ENCODE results near the gene PANK1.

Gene PANK1

GRCh38 chr10:89643812-89644690, 991 bp downstream of the PANK1 start (continued):
- no peak for TF ChIP-seq ZBTB49 (tag by site-specific recombination; IDR thresholded peaks at IDR 0.05; ENCODE audit: low read depth)
- TF ChIP-seq ZNF221 (tag by site-specific recombination; IDR thresholded peaks at IDR 0.05; ENCODE audit: borderline replicate concordance), result no peak
- no peak for TF ChIP-seq ZNF140 (tag by site-specific recombination; IDR thresholded peaks at IDR 0.05)
- TF ChIP-seq ZNF658 (tag by site-specific recombination; IDR thresholded peaks at IDR 0.05), result no peak
- TF ChIP-seq, protein P1, sequence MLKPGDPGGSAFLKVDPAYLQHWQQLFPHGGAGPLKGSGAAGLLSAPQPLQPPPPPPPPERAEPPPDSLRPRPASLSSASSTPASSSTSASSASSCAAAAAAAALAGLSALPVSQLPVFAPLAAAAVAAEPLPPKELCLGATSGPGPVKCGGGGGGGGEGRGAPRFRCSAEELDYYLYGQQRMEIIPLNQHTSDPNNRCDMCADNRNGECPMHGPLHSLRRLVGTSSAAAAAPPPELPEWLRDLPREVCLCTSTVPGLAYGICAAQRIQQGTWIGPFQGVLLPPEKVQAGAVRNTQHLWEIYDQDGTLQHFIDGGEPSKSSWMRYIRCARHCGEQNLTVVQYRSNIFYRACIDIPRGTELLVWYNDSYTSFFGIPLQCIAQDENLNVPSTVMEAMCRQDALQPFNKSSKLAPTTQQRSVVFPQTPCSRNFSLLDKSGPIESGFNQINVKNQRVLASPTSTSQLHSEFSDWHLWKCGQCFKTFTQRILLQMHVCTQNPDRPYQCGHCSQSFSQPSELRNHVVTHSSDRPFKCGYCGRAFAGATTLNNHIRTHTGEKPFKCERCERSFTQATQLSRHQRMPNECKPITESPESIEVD (tag by site-specific recombination; IDR thresholded peaks at IDR 0.05), result peak; percentile 52; the same call in 1 of the 2 replicates
- TF ChIP-seq OSR2 (tag by site-specific recombination; IDR thresholded peaks at IDR 0.05), result no peak
- no peak for TF ChIP-seq INSM2 (tag by site-specific recombination; IDR thresholded peaks at IDR 0.05)
- no peak for TF ChIP-seq ZSCAN5A (tag by site-specific recombination; IDR thresholded peaks at IDR 0.05)
- TF ChIP-seq KLF9 (tag by site-specific recombination; IDR thresholded peaks at IDR 0.05; ENCODE audit: low read depth), result peak; percentile 96
- no peak for TF ChIP-seq ZNF837 (tag by site-specific recombination; IDR thresholded peaks at IDR 0.05)
- TF ChIP-seq ZNF560 (tag by site-specific recombination; IDR thresholded peaks at IDR 0.05; ENCODE audit: borderline replicate concordance), result no peak
- no peak for TF ChIP-seq ZNF23 (tag by site-specific recombination; IDR thresholded peaks at IDR 0.05; ENCODE audit: borderline replicate concordance)
- TF ChIP-seq, protein P2, sequence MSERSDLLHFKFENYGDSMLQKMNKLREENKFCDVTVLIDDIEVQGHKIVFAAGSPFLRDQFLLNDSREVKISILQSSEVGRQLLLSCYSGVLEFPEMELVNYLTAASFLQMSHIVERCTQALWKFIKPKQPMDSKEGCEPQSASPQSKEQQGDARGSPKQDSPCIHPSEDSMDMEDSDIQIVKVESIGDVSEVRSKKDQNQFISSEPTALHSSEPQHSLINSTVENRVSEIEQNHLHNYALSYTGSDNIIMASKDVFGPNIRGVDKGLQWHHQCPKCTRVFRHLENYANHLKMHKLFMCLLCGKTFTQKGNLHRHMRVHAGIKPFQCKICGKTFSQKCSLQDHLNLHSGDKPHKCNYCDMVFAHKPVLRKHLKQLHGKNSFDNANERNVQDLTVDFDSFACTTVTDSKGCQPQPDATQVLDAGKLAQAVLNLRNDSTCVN (tag by site-specific recombination; optimal IDR thresholded peaks at IDR 0.05), result peak; percentile 87
- TF ChIP-seq ZNF280D (tag by site-specific recombination; IDR thresholded peaks at IDR 0.05), result no peak
- TF ChIP-seq SCRT2 (tag by site-specific recombination; IDR thresholded peaks at IDR 0.05), result peak; percentile 42; the same call in 1 of the 2 replicates
- no peak for TF ChIP-seq HOXC10 (CRISPR knock-in tag; IDR thresholded peaks at IDR 0.05)
- TF ChIP-seq, protein P3, sequence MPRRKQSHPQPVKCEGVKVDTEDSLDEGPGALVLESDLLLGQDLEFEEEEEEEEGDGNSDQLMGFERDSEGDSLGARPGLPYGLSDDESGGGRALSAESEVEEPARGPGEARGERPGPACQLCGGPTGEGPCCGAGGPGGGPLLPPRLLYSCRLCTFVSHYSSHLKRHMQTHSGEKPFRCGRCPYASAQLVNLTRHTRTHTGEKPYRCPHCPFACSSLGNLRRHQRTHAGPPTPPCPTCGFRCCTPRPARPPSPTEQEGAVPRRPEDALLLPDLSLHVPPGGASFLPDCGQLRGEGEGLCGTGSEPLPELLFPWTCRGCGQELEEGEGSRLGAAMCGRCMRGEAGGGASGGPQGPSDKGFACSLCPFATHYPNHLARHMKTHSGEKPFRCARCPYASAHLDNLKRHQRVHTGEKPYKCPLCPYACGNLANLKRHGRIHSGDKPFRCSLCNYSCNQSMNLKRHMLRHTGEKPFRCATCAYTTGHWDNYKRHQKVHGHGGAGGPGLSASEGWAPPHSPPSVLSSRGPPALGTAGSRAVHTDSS (tag by site-specific recombination; IDR thresholded peaks at IDR 0.05), result no peak
- no peak for TF ChIP-seq ZNF350 (tag by site-specific recombination; IDR thresholded peaks at IDR 0.05)
- peak; percentile 57 for TF ChIP-seq GLIS2 (tag by site-specific recombination; IDR thresholded peaks at IDR 0.05)
- TF ChIP-seq, protein P4, sequence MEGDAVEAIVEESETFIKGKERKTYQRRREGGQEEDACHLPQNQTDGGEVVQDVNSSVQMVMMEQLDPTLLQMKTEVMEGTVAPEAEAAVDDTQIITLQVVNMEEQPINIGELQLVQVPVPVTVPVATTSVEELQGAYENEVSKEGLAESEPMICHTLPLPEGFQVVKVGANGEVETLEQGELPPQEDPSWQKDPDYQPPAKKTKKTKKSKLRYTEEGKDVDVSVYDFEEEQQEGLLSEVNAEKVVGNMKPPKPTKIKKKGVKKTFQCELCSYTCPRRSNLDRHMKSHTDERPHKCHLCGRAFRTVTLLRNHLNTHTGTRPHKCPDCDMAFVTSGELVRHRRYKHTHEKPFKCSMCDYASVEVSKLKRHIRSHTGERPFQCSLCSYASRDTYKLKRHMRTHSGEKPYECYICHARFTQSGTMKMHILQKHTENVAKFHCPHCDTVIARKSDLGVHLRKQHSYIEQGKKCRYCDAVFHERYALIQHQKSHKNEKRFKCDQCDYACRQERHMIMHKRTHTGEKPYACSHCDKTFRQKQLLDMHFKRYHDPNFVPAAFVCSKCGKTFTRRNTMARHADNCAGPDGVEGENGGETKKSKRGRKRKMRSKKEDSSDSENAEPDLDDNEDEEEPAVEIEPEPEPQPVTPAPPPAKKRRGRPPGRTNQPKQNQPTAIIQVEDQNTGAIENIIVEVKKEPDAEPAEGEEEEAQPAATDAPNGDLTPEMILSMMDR (tag by site-specific recombination; IDR thresholded peaks at IDR 0.05), result peak; percentile 70; the same call in 1 of the 2 replicates
- TF ChIP-seq YY2 (tag by site-specific recombination; IDR thresholded peaks at IDR 0.05), result no peak; the same call in 1 of the 2 replicates
- TF ChIP-seq ZNF16 (tag by site-specific recombination; IDR thresholded peaks at IDR 0.05; ENCODE audit: low read depth), result no peak
- no peak for TF ChIP-seq HOXA7 (CRISPR knock-in tag; IDR thresholded peaks at IDR 0.05; ENCODE audit: borderline replicate concordance)

Measured in HEK293 (cell line).